SU-DHL-6 (cell line): ENCODE results near the gene OR1J1.

Experiments
- EZH2phosphoT487 ChIP-seq: fragments of 200-600 bp; sonication (generic), shearing (Covaris generic); conservative IDR thresholded peaks from 2 replicates; pipeline ENCODE4 v1.6.1; 2018; ENCODE audit warnings: mild to moderate bottlenecking, antibody characterized with exemption, low read length, moderate library complexity, mixed read lengths
- TF ChIP-seq, protein P1 (sequence below): fragments of 200-600 bp; sonication (generic); IDR thresholded peaks from one replicate; pipeline ENCODE4 v1.5.1; 2017; ENCODE audit warnings: antibody characterized with exemption, mild to moderate bottlenecking, low read length, moderate library complexity; ENCODE audit not compliant: insufficient read depth, poor library complexity, severe bottlenecking

DNA sequence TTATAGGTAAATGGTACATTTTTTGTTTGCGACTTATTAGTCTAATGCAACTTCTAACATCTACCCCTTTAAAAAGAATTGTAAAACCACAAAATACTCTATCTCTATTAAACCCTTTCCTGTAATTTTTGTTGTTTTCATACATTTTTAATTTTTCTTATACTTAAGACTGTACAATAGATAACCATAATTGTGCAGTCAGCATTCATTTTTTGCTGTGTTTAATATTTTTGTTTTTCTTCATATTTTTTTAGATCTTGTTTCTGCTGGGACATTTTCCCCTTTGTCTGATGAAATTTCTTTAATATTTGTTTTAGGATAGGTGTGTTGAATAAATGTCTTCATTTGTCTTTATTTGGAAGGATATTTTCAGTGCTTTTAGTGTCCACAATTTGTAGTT lies 19.9 kb downstream of the OR1J1 start:
- TF ChIP-seq, protein P1, sequence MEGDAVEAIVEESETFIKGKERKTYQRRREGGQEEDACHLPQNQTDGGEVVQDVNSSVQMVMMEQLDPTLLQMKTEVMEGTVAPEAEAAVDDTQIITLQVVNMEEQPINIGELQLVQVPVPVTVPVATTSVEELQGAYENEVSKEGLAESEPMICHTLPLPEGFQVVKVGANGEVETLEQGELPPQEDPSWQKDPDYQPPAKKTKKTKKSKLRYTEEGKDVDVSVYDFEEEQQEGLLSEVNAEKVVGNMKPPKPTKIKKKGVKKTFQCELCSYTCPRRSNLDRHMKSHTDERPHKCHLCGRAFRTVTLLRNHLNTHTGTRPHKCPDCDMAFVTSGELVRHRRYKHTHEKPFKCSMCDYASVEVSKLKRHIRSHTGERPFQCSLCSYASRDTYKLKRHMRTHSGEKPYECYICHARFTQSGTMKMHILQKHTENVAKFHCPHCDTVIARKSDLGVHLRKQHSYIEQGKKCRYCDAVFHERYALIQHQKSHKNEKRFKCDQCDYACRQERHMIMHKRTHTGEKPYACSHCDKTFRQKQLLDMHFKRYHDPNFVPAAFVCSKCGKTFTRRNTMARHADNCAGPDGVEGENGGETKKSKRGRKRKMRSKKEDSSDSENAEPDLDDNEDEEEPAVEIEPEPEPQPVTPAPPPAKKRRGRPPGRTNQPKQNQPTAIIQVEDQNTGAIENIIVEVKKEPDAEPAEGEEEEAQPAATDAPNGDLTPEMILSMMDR = no peak
- TF ChIP-seq EZH2phosphoT487 = no peak
